ENCODE measurements around the gene PROX1. TPM values are rescaled to one million over a fixed set of nuclear protein-coding genes. Genes with fewer than 3 reads are reported as not detected.

PROX1 gene
- total RNA-seq, 1 donor from 2014 or later = 80.6 TPM

DNA sequence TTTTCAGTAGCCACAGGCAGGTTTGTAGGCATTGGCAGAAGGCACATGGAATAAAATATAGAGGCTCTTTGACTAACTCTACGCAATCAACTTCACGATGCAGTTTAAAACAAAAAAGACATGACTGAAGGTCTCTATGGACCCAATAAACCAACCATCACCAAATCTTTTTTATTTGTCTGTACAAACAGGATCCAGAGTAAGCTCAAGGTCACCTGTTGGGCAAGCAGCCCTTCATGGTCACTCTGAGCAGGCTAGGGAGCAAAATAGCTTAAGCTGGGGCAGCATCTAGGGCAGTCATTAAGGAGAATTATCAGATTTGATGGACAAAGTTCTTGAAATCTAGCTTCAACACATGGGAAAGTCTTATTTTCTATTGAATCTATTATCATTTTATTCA, 26.8 kb upstream of the PROX1 start:
- DNase-seq = no peak
- no peaks in the 10 kb centered on the region for H3K9me3 ChIP-seq (replicated peaks)
- no peak overlapping the region for H3K27ac ChIP-seq (replicated peaks)
- intact Hi-C loops (cut with micrococcal nuclease) = no loop called here
- H3K4me3 ChIP-seq = no peak overlapping the region
- H3K36me3 ChIP-seq = no peaks in the 10 kb centered on the region
- TF ChIP-seq, protein P1, sequence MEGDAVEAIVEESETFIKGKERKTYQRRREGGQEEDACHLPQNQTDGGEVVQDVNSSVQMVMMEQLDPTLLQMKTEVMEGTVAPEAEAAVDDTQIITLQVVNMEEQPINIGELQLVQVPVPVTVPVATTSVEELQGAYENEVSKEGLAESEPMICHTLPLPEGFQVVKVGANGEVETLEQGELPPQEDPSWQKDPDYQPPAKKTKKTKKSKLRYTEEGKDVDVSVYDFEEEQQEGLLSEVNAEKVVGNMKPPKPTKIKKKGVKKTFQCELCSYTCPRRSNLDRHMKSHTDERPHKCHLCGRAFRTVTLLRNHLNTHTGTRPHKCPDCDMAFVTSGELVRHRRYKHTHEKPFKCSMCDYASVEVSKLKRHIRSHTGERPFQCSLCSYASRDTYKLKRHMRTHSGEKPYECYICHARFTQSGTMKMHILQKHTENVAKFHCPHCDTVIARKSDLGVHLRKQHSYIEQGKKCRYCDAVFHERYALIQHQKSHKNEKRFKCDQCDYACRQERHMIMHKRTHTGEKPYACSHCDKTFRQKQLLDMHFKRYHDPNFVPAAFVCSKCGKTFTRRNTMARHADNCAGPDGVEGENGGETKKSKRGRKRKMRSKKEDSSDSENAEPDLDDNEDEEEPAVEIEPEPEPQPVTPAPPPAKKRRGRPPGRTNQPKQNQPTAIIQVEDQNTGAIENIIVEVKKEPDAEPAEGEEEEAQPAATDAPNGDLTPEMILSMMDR (IDR thresholded peaks at IDR 0.05; ENCODE audit: borderline replicate concordance) = no peak
- H3K27me3 ChIP-seq (ENCODE audit: low read depth) = no peaks in the 10 kb centered on the region
- H3K4me1 ChIP-seq = no peaks in the 10 kb centered on the region

DNA sequence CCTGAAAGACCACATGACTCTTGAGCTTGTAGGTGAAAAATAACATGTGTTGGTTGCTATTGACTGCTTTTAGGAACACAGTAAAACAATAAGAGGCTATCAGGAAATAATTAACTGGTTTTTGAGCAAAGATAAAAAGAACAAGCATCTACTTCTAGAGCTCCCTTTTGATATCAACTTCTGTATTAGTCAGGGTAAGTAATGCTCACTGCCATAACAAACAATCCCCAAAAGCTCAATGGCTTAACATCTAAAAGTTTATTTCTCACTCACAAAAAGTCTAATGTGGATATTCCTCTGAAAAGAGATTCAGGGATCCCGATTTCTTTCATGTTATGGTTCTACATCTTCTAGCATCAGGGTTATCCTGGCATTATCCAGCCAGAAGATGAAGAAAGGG, 25.3 kb upstream of the PROX1 start:
- Histone ChIP-seq H3K4me1 (no peaks in the 10 kb centered on the region), H3K27ac (replicated peaks) (no peak overlapping the region), H3K36me3 (no peaks in the 10 kb centered on the region), H3K27me3 (ENCODE audit: low read depth) (peaks cover 5% of the 10 kb centered on the region), H3K9me3 (replicated peaks) (no peaks in the 10 kb centered on the region), H3K4me3 (no peak overlapping the region)
- intact Hi-C loops (cut with micrococcal nuclease) = no loop called here
- DNase-seq = no peak
- TF ChIP-seq, protein P1 (IDR thresholded peaks at IDR 0.05; ENCODE audit: borderline replicate concordance) = no peak

DNA sequence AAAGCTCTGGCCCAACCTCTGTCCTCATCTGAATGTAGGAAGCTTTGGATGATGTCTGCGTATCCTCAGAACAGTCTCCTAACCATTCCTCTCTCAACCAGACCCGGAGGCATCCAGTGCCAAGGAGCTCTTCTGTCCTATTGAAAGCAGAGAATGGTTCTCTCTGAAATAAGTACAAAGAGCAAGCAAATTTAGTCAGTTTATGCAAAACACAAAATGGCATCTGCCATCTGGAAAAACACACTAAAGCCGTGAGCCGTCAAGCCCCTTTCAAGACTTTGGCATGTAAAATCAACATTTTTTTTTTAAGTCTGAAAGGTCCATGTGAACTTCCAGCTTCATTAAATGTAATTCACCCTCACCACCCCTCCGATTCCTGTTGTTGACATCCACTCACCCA, 21.7 kb upstream of the PROX1 start:
- peaks cover 16% of the 10 kb centered on the region for H3K27me3 ChIP-seq (ENCODE audit: low read depth)
- TF ChIP-seq, protein P1 (IDR thresholded peaks at IDR 0.05; ENCODE audit: borderline replicate concordance) = no peak
- no peak overlapping the region for H3K4me3 ChIP-seq
- H3K27ac ChIP-seq (replicated peaks) = no peak overlapping the region
- H3K4me1 ChIP-seq = no peaks in the 10 kb centered on the region
- intact Hi-C loops (cut with micrococcal nuclease) = no loop called here
- H3K9me3 ChIP-seq (replicated peaks) = no peaks in the 10 kb centered on the region
- DNase-seq = no peak
- no peaks in the 10 kb centered on the region for H3K36me3 ChIP-seq

DNA sequence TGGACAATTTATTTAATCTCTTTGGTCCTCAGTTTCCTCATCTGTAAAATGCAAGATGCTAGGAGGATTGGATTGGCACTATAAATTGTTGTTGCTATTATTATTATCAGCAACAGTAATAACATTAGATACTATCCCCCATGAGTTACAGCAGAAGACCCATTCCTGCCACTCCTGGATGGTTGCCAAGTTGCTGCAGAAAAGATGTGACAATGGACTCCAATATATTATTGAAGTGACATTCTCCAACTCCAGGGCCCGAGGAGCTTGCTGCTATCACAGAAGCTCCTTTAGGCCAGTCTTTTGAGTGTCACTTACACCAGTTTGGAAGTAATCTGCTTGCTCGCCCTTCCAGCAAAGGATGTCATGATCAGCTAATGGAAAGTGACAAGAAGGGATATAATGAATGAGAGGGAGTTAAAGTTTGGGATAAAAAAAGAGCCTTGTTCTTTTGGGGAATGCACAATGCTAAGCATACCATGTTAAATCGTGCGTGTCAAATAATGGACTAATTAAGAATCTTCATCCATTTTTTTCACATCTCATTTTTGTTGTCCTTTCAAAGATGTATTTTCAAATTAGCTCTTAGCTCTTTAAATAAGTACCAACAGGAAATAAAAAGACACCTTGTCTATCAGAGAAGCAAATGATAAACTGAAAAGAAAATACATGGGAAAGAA, 19.5 kb upstream of the PROX1 start:
- TF ChIP-seq, protein P1 (IDR thresholded peaks at IDR 0.05; ENCODE audit: borderline replicate concordance) = no peak
- H3K4me1 ChIP-seq = no peaks in the 10 kb centered on the region
- no peak overlapping the region for H3K4me3 ChIP-seq
- peaks cover 16% of the 10 kb centered on the region for H3K27me3 ChIP-seq (ENCODE audit: low read depth)
- H3K9me3 ChIP-seq (replicated peaks) = no peaks in the 10 kb centered on the region
- intact Hi-C loops (cut with micrococcal nuclease) = no loop called here
- no peak overlapping the region for H3K27ac ChIP-seq (replicated peaks)
- H3K36me3 ChIP-seq = no peaks in the 10 kb centered on the region
- DNase-seq = no peak

DNA sequence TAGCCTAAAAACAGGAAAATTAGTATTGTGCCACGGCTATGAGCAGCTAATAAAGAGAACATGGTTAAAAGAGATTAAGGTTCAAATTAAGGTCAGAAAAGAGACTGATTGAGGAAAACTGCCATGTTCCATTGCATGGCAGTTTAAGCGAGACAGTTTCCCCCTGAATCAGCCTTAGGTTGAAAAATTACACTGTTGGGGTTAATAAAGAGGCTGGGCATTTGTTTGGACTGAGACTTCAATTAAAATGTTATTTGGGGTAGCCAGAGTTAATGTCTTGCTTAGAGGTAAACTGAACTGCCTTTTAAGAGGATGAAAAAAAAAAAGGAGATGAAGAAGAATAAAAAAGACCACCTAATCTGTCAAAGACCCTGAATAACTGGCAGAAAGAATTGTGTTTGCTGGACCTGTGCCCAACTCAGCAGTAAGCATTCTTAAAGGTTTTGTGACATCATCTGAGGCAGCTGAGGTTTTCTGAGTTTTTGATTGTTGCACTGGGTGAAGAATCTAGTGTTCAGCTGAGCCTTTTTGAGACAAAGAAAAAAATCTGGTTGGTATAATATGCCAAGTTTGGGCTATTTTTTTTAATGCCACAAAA, 17.7 kb upstream of the PROX1 start:
- peaks cover 27% of the 10 kb centered on the region for H3K27me3 ChIP-seq (ENCODE audit: low read depth)
- DNase-seq = no peak
- H3K4me1 ChIP-seq = no peaks in the 10 kb centered on the region
- no peaks in the 10 kb centered on the region for H3K36me3 ChIP-seq
- H3K27ac ChIP-seq (replicated peaks) = no peak overlapping the region
- intact Hi-C loops (cut with micrococcal nuclease) = no loop called here
- TF ChIP-seq, protein P1 (IDR thresholded peaks at IDR 0.05; ENCODE audit: borderline replicate concordance) = no peak
- no peak overlapping the region for H3K4me3 ChIP-seq
- no peaks in the 10 kb centered on the region for H3K9me3 ChIP-seq (replicated peaks)

Data from left ventricle myocardium inferior (tissue), 1 donor.